GM15510 (cell line): ENCODE data around the gene LAMC1.

ENCODE experiments used
- POLR2A ChIP-seq: IDR thresholded peaks from 3 replicates; pipeline ENCODE4 v1.6.1; 2011; ENCODE audit warnings: borderline replicate concordance; ENCODE audit not compliant: insufficient read length; ENCODE audit errors: extremely low read depth

The LAMC1 gene

DNA sequence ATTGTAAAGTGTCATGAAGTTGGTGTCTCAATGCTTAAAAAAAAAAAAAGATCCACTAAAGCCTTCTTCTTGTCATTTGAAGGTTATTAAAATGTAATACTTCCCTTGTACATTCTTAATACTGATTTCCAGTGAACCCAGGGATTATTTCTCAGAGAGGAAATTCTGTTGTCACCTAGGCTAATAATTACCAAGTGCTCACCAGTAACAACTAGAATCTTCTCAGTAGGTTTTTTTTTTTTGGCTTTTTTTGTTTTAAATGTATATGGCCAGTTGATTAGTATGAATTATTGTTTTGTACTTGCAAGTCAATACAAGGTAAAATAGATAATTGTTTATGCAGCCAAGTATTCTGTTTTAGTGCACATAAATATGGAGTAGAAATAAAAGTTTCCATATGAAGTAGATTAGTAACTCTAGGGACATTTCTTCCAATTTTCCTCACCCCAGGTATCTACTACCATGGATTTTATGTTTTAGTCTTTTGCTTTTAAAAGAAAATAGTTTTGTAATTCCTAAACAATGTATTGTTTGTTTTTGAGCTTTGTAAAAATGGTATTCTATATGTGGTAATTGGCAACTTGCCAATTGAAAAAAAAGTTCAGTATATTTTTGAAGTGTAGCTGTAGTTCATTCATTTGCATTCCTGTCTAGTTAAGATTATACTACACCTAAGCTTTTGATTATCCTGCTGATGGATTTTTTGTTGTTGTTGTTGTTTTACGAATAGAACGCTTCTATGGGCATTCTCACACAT lies 21.9 kb downstream of the LAMC1 start:
- TF ChIP-seq POLR2A = no peak

DNA sequence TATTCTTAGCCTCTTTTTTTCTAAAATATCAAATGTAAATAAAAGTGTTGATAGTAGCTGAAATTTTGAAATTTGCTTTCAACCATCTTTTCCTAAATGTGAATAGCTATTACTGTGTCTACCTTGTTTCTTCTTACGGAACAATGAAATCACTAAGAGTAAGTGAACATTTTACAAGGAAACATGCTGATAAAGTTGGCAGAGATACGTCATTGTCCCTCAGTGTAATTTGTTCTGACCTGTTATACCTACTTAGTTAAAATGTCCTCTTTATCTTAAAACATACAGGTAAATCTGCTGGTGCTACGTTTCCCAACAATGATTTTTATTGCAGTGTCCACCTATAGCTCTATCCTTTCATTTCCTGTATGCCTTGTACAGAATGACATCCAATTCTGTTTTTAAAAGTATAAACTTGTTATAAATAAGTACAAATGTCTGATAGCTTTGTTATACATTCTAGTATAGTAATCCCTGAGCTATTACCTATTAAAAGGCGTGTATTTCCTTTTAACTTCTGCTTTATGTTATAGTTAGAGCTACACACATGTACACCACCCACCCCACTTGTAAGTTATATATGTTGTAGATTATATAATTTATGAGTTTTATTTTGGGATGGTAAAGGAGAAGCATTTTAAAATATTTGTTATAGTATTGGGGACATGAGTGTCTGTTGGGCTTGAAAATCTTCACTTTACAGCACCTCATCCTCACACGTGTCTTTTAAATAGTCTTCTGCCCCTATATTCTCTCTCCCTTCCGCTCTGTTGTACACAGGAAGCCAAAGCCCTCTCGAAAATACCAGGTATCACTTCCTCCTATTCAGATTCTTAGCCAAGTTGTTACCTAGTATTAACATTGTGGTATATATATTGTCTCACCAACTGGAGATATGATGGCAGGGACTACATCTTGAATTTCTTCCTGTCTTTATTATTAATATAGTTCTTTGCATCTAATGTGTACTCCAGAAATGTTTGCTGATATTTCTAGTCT lies 25.2 kb downstream of the LAMC1 start:
- no peak for TF ChIP-seq POLR2A

DNA sequence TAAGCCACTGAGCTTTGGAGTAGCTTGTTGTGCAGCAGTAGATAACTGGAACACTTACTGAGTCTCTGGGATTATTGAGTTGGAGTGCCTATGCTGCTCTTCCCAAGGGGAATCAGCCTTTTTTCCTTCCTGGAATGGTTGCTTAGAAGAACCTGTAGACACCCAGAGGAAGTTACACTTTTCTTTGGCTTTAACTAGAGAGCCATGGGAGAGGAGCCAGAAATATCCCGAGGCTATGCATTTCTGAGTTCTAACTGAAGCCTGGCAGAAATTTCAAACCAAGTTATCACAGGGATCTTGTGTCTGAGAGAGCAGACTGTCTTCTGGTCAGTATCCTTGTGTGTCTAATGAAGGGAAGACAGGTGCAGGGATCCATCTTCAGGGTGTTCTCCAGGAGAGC lies 28.3 kb downstream of the LAMC1 start:
- TF ChIP-seq POLR2A = no peak

DNA sequence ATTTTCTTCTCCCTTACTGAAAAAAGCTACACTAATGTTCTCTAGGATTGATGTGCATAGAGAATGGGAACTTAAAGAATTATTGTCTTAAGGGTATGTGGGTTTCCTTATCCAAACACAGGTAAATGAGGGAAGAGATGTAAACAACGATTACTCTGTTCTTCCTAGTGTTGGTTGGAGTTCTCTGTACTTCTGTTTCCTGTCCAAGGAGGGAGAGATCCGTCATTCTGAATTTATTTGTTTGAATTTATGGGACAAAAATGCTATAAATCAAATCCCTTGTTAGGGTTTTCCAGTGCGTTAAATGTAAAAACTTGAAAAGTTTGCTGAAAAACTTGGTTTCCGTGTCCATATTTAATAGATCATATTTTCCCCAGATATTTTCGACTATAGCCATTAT lies 29.6 kb downstream of the LAMC1 start:
- no peak for TF ChIP-seq POLR2A

DNA sequence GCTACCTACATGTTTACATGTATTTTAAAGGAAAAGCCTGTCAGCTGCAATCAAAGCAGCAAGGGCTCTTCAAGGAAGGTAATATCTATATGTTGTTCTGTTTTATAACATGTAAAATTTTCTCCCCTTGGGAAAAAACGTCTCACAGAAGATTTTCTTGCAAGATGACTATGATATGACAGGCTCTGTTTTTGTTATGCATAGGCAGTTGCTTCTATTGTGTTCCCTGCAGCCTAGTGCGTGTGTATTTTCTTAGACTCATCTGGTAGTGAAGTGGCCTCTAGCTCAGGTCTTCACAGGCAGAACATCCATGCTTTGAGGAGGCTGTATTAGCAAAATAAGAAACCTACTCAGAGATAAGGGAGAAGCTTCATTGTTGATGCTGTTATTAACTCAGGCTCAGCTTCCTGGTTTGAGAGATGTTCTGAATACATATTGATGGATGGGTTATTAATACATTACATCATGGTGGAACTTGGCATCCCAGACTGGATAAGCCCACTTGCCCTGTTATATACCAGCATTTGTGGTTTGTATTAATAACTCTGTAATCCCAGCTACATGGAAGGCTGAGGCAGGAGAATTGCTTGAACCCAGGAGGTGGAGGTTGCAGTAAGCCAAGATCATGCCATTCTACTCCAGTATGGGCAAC lies 35.8 kb downstream of the LAMC1 start:
- no peak for TF ChIP-seq POLR2A

DNA sequence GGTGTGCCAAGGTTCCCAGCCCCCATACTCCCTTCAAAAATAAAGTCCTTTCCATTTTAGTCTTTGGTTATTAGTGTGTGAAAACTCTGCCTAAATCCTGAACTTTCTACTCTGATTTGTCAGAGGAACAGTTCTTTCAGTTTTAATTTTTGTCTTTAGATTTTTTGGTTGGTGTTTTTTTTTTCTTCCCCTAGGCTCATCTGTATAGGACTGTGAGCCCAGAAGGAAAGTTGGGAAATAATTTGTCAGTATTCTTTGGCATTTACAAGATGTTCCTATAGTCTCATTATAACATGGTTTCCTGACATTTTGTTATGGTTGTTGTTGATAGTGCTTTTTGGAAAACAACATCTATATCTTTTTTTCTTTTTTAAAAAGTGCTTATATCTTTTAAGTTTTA lies 38.0 kb downstream of the LAMC1 start:
- no peak for TF ChIP-seq POLR2A

DNA sequence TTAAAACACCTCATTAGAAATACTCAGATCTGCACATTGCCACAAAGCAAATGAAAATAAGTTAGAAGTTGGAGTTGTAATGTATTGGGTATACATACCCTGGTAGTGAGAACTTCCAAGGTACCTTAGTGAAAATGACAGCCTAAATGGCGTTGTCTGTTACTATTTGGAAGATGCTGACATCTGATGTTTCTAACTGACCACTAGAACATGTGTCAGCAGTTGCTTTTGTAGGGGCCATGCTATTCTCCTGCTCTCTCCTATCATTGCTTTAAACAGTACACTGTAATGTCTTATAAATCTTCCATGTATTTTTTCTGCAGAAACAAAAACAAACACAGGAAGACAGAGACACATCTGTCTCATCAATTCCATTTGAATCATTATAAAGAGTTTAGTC lies 40.1 kb downstream of the LAMC1 start:
- no peak for TF ChIP-seq POLR2A

DNA sequence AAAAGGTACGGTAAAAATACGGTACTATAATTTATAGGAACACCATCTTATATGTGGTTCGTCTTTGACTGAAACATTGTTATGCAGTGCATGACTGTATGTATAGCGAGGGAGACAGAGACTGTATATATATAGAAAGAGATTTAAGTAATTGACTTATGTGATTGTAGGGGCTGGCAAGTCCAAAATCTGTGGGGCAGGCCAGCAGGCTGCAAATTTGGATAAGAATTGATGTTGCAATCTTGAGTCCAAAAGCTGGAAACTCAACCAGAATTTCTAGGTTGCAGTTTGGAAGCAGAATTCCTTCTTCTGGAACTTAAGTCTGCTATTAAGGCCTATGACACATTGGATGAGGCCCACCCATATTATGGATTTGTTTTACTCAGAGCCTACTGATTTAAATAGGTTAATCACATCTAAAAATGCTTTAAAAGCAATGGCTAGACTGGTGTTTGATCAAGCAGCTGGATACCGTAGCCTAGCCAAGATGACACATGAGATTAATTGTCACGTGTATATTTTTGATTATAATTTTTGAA lies 42.0 kb downstream of the LAMC1 start:
- TF ChIP-seq POLR2A = no peak

DNA sequence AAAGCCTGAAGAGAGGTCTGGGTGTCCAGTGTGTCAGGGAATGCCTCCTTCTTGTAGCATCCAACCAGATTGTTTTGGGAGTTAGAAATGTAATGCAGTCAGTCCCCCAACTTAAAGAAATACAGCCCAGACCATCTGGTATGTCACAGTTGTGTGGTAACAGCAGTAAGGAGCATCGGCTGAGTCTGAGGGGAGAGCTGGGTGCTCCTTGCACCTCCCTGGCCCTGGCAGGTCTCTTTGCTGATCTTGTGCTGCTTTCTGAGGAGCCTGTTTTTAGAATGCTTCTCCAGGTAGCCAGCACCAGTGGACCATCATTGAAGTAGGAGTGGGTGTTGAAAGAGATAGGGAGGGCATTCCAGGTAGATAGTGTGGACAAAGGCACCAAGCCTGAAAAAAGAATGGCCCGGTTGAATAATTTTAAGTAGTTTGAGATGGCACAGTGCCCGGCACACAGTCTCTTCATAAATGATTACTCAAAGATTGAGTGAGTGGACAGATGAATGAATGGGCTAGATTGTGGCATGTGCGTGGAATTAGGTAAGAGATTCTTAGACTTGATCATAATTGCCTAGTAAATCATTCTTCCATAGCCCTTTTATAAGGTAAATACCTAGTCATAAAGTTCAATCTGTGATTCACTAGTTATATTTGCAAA lies 46.5 kb downstream of the LAMC1 start:
- no peak for TF ChIP-seq POLR2A

DNA sequence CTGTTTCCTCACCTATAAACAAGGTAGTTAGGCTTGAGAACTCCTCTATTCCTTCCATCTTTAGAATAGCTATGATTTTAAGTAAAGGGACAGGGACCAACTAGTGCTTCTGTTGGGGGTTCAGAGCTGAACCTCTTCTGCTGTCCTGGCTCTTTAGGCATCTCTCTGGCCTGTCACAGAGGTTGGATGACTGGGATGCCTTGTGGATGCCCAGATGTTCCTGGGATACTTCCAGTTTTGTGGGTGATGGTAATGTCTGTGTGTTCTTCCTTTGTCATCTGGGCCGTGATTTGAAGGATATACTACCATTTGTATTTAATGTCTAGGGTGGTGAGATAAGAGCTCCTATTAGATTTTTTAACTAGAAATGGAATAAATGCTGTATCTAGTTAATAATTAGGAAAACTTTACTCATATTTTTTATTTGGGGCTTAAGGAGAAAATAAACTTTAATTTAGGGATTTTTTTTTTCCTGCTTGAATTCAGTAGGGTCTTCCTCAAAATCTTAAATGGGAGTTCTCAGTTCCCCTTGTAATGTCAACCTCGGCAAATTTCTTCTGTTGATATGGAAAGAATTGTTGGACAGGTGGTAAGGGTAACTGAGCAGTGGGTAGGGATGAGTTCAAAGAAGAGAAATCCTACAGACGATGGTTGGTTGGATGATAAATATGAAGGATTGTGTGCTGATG lies 47.2 kb downstream of the LAMC1 start:
- no peak for TF ChIP-seq POLR2A

DNA sequence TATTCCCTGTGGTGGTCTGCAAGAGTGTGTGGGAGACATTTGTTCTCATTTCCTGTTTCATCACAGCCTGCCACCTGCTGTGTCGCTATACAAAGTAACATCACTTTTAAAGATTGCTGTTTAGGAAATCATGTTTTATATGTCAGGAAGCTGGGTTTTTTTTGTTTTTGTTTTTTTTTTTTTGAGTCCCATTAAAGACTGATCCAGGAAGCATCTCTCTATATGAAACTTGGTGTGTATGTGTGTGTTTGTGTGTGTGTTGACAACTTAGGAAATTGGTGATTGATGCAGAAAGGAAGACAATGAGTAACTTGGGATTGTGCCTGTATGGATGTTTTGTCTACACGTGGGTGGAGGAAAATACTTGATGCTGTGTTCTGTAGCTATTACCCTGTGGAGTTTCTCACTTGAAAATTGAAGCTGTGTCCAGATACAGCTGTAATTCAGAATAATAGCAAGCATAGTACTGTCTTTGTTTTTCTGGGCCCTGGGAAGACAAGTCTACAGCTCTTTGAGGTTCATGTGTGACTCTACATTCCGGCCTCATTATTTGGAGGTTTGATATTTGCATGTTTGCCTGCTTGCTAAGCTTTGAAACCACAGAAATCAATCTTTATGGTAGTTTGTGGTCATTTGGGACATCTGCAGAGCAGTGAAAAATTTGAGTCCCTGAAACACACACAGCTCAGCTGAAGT lies 47.9 kb downstream of the LAMC1 start:
- TF ChIP-seq POLR2A = no peak

DNA sequence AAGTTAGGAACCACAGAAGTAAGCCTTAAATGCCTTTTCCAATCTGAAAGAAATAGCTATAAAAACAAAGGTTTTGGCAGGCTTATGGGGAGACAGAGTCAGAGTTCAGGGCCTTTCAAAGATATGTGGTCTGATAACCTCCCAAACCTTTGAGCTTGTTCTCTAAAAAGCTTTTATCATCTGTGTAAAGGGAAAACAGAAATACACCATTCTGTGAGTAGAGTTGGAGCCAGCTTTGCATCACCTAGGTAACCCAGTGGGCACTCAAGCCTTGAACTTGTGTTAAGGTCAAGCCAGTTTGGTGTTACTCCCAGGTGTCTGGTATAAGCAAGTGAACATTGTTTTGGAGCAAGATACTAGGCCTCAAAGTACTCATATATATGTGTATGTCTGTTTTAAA lies 50.1 kb downstream of the LAMC1 start:
- no peak for TF ChIP-seq POLR2A

DNA sequence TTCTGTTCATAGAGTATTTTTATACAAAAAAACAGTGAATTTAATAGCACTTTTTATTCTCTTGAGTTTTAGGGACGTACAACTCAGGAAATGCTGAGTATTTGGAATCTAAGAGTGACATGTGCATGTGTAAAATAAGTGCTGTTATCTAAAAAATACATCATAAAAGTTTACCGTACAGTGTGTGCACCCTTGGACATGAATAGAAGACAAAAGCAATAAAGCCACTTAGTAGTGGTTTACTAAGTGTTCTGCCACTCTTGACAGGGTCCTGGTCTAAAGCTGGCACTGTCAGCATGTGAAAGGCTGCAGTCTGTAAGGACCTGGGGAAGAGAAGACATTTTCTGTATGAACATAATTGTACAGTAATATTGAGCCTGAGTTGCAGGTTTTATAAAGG lies 51.0 kb downstream of the LAMC1 start:
- no peak for TF ChIP-seq POLR2A
